ENCODE results near the gene CCNY.
"Not testable (repeated sequence)": the region's sequence is repeated elsewhere in the genome, so short reads cannot be mapped to it uniquely, and the experiment has no call there.

Gene CCNY

DNA sequence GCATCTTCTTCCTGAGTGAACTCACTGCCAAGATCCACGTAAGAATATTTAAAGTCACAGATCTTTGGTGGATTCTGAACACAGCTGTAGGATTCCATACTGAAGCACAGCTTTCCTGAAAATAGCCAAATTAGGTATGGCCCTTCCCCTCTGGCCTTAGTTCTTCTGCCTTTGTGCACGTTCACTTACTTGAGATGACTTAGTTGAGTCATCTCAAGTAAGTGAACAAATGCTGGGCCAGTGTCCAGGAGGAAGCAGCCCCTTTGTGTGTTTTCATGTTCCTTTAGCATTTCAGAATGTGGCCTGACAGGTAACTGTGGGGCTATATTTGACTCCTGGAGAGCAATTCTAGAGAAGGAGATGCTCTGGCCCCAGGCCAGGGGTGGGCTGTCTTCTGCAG, 51.5 kb downstream of the CCNY start:
- peak; percentile 79 for DNase-seq

DNA sequence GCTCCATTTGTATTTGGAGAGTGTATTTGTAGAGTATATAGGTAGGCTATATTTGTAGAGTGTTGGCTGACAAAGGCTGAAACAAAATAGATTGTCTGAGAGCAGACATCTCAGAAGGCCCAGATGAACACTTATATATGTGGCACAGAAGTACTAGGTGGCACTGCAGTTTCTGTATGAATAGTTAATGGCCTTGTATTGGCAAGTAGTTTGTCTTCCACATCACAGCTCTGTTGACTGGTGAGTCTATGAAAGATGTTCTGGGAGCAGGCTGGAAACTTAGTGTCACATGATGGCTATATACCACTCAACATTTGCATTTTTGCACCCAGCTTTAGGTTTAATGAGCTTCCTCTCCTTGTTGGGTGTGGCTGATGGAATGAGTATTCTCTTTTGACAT, 51.9 kb downstream of the CCNY start:
- DNase-seq: no peak

GRCh38 chr10:35388682-35389081, 52.4 kb downstream of the CCNY start:
- DNase-seq: no peak

DNA sequence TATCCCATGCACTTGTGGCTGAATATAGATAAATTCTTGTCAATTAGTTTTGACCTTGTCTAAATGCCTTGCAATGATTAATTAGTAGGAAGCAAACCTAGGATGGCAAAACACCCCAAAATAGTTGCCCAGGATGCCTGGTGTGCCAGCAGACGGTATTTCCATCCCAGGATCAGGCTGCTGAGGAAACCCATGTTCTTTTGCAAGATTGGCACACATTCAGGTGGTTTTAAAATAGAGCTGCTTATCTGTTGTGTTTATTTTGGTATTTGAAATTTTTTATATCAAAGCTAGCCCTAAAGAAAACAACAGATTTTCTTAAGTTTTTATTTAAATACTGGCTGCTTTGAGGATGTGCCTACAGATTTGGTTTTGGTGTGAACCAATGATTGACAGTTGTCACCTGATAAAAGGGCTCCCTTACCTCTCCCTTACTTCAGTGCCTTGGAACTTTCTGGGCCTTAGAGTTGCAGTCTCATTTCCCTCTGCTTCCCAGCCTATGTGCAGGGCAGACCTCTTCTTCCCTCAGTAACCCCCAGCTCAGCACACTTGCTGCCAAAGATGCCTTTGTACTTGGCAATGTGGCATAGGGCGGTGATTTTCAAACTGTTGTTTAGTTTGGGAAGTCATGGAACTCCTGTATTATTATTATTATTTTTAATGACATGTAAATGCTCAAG, 54.0 kb downstream of the CCNY start:
- DNase-seq: no peak

GRCh38 chr10:35390843-35391152, 54.5 kb downstream of the CCNY start:
- no peak for DNase-seq

DNA sequence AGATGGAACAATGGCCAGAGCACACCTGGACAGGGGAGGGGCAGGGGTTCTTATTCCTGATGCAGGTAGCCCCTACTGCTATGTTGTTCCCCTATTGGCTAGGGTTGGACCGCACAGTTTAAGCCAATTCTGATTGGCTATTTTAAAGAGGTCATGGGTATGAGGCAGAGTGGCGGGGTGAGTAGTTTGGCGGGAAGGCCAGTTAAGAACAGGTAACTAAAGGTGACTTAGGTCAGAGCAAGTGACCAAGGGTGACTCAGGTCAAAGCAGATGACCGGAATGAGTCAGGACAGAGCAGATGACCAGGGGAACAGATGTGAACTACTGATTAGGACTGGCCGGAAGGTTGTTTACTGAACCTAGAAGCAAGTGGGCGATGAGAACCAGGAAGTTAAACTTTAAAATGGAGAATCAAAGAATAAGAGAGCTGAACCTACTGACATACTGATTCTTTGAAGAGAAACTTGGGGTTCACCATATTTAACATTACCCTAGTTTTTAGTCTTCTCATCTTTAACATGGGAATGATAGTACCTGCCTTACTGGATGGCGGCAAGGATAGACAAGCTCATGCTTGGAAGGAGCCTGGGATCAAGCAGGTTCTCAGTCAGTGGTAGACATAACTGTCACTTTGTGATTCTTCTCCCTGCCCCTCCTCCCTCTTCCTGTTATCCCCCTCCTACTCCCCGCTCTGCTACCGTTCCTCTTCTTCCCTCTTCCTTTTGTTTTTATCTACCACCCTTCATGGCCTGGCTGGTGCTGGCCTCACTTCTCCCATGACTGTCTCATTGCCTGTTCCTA, 55.0 kb downstream of the CCNY start:
- no peak for DNase-seq

- DNase-seq: no peak
These were observed 55.6 kb downstream of the CCNY start for GRCh38 chr10:35391954-35392262.

DNA sequence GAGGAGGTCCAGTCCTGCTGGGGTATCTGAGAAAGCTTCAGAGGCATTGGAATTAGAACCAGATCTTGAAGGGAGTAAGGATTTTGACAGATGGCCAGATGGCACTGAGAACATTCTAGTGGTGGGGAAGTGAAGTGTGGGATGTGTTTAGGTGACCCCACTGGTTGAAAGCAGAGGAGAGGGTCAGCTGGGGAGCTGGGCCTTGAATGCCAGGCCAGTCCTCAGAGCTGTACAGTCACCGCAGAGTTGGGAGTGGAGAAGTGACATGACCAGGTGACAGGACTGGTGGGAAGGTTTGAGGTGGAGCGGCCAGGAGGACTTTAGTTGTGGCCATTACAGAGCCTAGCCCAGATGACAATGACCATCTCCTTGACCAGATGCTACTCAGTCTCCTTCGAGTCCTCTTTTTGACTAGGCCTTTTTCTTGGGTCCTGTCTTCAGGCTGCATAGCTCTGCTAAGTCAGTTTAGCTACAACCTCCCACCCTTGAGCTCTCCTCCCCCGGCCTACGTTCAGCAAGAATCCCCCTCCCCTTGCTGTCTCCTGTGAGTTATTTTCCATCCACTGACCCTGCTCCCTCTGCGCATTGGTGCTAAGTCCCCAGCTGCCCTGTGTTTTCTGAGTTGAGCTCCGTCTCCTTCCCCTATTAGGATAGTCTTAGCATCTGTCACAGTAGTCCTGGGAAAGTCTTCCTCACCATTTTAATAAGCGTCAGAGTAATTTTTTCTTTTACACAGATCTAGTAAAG, 56.3 kb downstream of the CCNY start:
- no peak for DNase-seq

DNA sequence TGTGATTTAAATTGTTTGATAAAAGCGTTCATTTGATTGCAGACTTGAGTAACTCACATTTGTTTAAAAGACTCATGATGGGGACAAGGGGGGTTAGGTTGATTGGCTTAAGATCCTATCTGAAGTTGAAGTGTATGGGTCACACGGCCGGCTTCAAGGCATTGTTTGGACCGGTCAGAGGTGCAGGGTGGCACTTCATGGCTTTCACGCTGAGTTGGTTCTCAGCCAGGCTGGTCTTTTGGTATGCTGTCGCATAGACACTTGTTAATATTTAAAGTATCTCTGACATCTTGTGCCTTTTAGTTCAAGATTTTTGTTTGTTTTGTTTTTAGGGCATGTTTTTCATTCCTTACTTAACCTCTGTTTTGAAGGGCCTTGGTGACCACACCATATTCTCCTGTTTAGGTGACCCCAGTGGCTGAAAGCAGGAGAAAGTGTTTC, 58.1 kb downstream of the CCNY start:
- no peak for DNase-seq

DNA sequence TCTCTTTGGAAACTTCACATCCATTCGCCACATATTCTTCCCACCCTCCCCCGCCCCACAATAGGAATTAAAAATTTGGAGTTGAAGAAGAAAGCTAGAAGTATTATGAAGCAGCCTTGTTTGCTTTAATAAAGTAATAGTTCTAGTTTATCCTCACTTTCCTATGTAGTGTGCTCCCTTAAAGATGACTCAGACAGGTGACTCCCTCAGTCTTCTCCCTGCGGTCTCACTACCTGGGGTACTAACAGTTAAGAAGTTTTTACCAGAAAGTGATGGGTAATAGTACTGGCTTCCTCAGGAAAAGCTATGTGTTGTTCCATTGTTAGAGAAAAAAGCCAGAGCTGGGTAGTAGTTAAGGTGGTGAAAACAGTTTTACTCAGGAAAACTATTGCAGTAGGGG, 58.6 kb downstream of the CCNY start:
- no peak for DNase-seq

DNA sequence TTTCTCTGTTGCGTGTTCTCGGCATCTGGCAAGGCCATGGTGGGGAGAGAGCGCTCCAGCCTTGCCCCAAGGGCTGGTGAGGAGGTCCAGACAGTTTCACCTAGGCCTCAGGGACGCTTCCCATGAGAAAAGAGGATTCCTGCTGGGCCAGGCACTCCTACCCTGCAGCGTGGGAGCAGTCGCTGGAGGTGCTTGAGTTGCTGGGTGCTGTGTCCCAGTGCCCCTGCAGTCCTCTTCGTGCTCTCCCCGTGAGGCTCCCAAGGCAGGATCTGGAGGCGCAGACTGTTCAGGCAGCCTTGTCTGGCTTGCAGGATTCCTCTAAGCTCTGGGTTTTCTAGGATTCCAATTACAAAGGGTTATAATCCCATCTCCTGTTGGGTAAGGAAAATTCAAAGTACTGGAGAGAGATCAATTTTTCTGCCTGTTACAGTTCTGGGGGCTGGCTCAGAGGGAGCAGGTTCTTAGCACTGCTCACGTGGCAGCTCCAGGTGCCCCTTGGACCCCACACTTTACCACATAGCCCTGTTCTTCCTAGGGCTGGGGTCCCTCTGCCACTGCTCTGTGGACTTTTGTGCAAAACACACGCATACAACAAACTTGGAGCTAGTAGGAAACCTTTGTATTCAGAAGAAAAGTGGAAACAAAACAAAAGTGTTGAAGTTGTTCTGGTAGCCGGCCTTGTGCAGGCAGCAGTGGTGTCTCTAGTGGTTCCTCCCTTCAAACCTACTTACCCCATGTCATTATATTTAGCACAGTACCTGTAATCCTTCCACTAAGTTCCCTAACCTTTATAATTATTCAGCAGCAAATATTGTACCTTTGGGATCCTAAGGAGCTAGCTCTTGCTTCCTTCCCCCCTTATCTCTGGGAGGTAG, 60.5 kb downstream of the CCNY start:
- no peak for DNase-seq

- no peak for DNase-seq
These were observed 61.6 kb downstream of the CCNY start for GRCh38 chr10:35397953-35398352.

DNA sequence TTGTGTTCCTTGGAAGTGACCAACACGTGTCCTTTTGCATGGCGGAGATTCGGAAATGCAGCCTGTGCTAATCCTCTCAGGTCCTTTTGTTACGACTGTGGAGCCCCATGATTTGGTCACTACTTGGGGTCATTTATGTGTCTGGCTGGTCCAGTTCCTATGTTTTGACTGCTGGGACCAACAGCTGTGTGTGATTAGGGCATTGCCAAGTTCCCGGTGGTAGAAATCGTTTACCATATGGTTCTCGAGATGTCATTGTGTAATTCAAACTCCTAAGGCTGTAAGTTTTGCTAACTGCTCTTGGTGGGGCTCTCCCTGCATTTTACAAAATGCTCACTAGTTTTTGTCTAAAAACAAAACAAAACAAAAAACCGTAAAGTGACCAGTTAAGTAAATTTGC, 62.0 kb downstream of the CCNY start:
- no peak for DNase-seq

DNA sequence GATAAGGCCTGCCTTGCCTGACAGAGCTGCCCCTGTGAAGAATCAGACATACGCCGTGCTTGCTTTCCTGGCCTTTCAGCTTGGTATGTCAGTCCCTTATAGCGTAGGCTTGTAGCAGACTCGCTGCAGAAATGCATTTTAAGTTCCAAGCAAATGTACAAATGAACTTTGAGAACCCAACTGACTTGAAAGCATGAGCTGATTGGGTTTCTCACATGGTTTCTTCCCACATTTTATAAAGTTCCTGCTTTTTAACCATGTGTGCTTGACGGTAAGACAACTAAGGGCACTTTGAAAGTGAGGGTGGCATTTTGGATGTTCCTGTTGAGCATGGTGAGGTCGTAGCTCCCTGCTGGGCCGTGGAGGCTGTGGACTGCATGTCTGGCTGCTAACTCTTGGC, 62.6 kb downstream of the CCNY start:
- no peak for DNase-seq

- no peak for DNase-seq
These were observed 63.2 kb downstream of the CCNY start for GRCh38 chr10:35399414-35400009.

GRCh38 chr10:35400595-35401268, 64.4 kb downstream of the CCNY start:
- DNase-seq: no peak

DNA sequence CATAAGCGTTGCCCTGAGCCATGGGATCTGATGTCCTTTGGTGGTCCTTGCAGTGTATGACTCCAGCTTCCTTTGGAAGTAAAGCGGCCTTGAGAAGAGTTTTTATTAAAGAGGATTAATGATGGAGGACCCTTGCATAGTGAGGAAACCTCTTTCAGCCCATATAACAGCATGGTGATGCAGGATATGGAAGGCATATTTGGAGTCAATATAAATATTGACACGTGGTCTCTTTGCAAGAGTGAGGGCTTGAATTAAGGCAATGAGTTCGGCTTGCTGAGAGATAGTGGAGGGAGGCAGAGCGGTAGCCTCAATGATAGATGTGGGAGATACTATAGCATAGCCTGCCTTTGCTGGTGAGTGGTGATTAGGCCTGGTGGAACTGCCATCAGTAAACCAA, 67.2 kb downstream of the CCNY start:
- not testable (repeated sequence) for DNase-seq

DNA sequence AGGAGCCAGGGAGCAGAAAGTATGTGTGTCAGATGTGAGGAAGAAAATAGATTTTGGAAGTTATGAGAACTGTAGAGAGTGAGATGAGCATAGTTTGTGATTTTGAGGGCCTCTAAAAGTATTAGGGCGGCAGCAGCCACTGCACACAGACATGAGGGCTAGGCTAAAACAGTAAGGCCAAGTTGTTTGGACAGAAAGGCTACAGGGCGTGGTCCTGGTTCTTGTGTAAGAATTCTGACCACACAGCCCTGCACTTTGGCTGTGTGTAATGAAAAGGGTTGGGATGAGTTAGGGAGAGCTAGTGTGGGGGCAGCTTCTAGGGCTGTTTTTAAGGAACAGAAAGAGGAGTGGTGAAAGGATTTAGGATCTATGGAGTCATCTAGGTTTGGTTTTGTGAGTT, 67.8 kb downstream of the CCNY start:
- not testable (repeated sequence) for DNase-seq

DNA sequence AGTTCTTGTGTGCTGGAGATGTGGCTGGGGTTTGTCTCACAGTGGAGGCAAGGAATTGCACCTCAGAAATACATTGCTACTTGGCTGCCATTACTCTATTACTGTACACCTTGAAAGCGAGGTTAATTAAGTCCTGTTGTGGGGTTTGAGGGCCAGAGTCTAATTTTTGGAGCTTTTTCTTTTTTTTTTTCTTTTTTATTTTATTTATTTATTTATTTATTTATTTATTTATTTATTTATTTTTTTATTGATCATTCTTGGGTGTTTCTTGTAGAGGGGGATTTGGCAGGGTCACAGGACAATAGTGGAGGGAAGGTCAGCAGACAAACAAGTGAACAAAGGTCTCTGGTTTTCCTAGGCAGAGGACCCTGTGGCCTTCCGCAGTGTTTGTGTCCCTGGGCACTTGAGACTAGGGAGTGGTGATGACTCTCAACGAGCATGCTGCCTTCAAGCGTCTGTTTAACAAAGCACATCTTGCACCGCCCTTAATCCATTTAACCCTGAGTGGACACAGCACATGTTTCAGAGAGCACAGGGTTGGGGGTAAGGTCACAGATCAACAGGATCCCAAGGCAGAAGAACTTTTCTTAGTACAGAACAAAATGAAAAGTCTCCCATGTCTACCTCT, 69.8 kb downstream of the CCNY start:
- DNase-seq: not testable (repeated sequence)

DNA sequence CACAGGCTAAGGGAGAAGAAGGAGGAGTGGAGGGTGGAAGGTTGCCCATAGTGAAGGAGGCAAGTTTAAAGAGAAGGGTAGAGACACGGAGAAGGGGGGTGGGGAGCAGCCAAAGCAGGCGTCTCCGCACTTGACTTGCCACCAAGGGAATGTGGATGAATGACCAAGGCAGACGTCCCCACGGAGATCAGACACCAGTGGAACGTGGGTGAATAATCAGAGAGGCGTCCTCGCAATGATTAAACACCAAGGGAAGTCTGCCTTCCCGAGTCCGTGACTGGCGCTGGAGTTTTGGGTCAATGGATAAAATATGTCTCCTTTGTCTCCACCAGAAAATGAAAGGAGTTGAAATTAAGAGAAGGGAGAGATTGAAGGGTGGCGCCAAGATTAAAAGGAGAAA, 71.4 kb downstream of the CCNY start:
- not testable (repeated sequence) for DNase-seq

DNA sequence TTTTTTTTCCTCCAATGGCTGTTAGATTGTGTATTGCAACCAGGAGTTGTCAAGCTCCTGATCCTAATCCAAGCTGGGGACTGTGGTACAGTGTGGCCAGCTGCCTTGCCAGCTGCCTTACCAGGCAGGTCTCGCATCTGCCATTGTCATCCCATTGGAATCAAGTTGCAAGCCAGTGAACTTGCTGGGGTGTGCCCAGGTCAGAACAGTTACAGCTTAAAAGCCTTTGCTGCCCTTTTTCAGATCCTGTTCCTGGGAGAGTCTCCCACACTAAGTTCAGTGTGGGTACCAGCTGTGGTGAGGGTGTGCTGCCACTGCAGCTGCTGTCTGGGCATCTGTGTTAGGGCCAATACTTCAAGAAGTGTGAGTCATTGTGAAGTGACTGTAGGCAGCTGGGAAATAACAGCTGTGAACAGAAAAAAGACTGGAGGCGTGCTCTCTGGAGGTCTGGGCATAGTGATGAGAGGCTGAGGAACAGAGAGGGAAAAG, 72.8 kb downstream of the CCNY start:
- DNase-seq: peak; percentile 87
